IMR-90 (cell line): Measurements from ENCODE around the gene KLHL29. TPM values are rescaled to one million over a fixed set of nuclear protein-coding genes. Genes with fewer than 3 reads are reported as not detected.

Source experiments
- ATAC-seq: fragments of 200-7000 bp; cut with Tn5 transposase; 2 replicates; pipeline ENCODE4 v1.9.1; 2020; ENCODE audit warnings: low read depth, mild to moderate bottlenecking, moderate library complexity
- BruUV-seq: library from RNA; stranded (reverse); fragments of 400-500 nt; replicated peaks from 2 replicates; lab custom pipeline; 2021; lab: Mats Ljungman, UMichigan
- CTCF ChIA-PET: fragments of 300-600 bp; formaldehyde crosslinking; extraction: SDS; loops from one replicate; lab custom pipeline; 2021; ENCODE audit warnings: antibody characterized with exemption; lab: Yijun Ruan, JAX
- POLR2A ChIA-PET: fragments of 300-600 bp; sonication (Branson Sonifier 250); formaldehyde crosslinking; loops from one replicate; lab custom pipeline; 2022; ENCODE audit warnings: antibody characterized with exemption; ENCODE audit not compliant: unreplicated experiment; lab: Charles Lee
- DNase-seq: peaks from one replicate; pipeline ENCODE4 v3.0.0; 2013
- H2AFZ ChIP-seq: replicated peaks from 2 replicates; pipeline ENCODE3; 2013; ENCODE audit warnings: low read length, mild to moderate bottlenecking; ENCODE audit not compliant: poor library complexity
- H2AK5ac ChIP-seq: 2 replicates; pipeline ENCODE4 v1.6.1; 2013; ENCODE audit warnings: low read depth, low read length, inconsistent platforms
- H2AK9ac ChIP-seq: replicated peaks from 2 replicates; pipeline ENCODE3; 2013; ENCODE audit warnings: mild to moderate bottlenecking, low read depth, low read length, moderate library complexity; ENCODE audit not compliant: poor library complexity
- H2BK120ac ChIP-seq: 2 replicates; pipeline ENCODE4 v1.6.1; 2013; ENCODE audit warnings: low read depth, low read length, inconsistent platforms
- H2BK15ac ChIP-seq: 3 replicates; pipeline ENCODE4 v1.6.1; 2013; ENCODE audit warnings: low read depth, low read length, inconsistent platforms
- H2BK20ac ChIP-seq: 2 replicates; pipeline ENCODE4 v1.6.1; 2013; ENCODE audit warnings: low read depth, mild to moderate bottlenecking, inconsistent platforms, low read length, moderate library complexity
- H2BK5ac ChIP-seq: 2 replicates; pipeline ENCODE4 v1.6.1; 2013; ENCODE audit warnings: mild to moderate bottlenecking, low read depth, low read length, inconsistent platforms; ENCODE audit not compliant: poor library complexity, severe bottlenecking
- H3K14ac ChIP-seq: replicated peaks from 2 replicates; pipeline ENCODE4 v1.6.1; 2013; ENCODE audit warnings: low read depth, low read length, inconsistent platforms
- H3K18ac ChIP-seq: 2 replicates; pipeline ENCODE4 v1.6.1; 2013; ENCODE audit warnings: low read depth, low read length, control low read depth
- H3K23ac ChIP-seq: 2 replicates; pipeline ENCODE4 v1.6.1; 2013; ENCODE audit warnings: low read depth, low read length, inconsistent platforms
- H3K27ac ChIP-seq: 2 replicates; pipeline ENCODE4 v1.5.1; 2013; ENCODE audit warnings: mild to moderate bottlenecking, control low read depth, low read length; ENCODE audit not compliant: insufficient read depth
- H3K27me3 ChIP-seq: 2 replicates; pipeline ENCODE4 v1.6.1; 2013; ENCODE audit warnings: low read length; ENCODE audit not compliant: control insufficient read depth, insufficient read depth
- H3K36me3 ChIP-seq: 2 replicates; pipeline ENCODE4 v1.6.1; 2013; ENCODE audit warnings: low read length, mixed read lengths; ENCODE audit not compliant: control insufficient read depth, insufficient read depth
- H3K4ac ChIP-seq: 2 replicates; pipeline ENCODE4 v1.6.1; 2013; ENCODE audit warnings: low read depth, low read length, inconsistent platforms
- H3K4me1 ChIP-seq: 2 replicates; pipeline ENCODE4 v1.6.1; 2013; ENCODE audit warnings: low read length, mixed read lengths; ENCODE audit not compliant: control insufficient read depth, insufficient read depth
- H3K4me2 ChIP-seq: 2 replicates; pipeline ENCODE4 v1.6.1; 2013; ENCODE audit warnings: low read depth, mild to moderate bottlenecking, control low read depth, low read length, moderate library complexity
- H3K4me3 ChIP-seq: 2 replicates; pipeline ENCODE4 v1.5.1; 2013; ENCODE audit warnings: low read depth, mild to moderate bottlenecking, control low read depth, low read length, moderate library complexity; ENCODE audit not compliant: insufficient read depth
- H3K56ac ChIP-seq: 2 replicates; pipeline ENCODE4 v1.6.1; 2013; ENCODE audit warnings: low read length, inconsistent platforms; ENCODE audit not compliant: insufficient read depth; ENCODE audit errors: extremely low read depth
- H3K79me1 ChIP-seq, 2 experiments: 2 replicates each; pipeline ENCODE4 v1.6.1; 2013; ENCODE audit warnings: low read length in 2 of 2, inconsistent platforms in 1 of 2, low read depth in 1 of 2
- H3K9ac ChIP-seq: 2 replicates; pipeline ENCODE4 v1.6.1; 2013; ENCODE audit warnings: low read depth, low read length, control low read depth
- H3K9me1 ChIP-seq: 2 replicates; pipeline ENCODE4 v1.6.1; 2013; ENCODE audit warnings: low read length, inconsistent platforms; ENCODE audit not compliant: insufficient read depth
- H3K9me3 ChIP-seq: 2 replicates; pipeline ENCODE4 v1.6.1; 2013; ENCODE audit warnings: low read length; ENCODE audit not compliant: control insufficient read depth, insufficient read depth
- H4K20me1 ChIP-seq: 2 replicates; pipeline ENCODE4 v1.6.1; 2013; ENCODE audit warnings: low read length, inconsistent platforms; ENCODE audit not compliant: insufficient read depth
- H4K5ac ChIP-seq: 2 replicates; pipeline ENCODE4 v1.6.1; 2013; ENCODE audit warnings: mild to moderate bottlenecking, low read depth, low read length, control low read depth
- H4K8ac ChIP-seq, 2 experiments: 2 replicates each; pipeline ENCODE4 v1.6.1; 2013; ENCODE audit warnings: low read depth in 2 of 2, low read length in 2 of 2, control low read depth in 1 of 2, inconsistent platforms in 1 of 2
- H4K91ac ChIP-seq: 2 replicates; pipeline ENCODE4 v1.6.1; 2013; ENCODE audit warnings: low read depth, low read length, inconsistent platforms; ENCODE audit not compliant: insufficient read depth
- BHLHE40 ChIP-seq: fragments of 150-350 bp; IDR thresholded peaks from 2 replicates; pipeline ENCODE4 v1.6.1; 2016; ENCODE audit warnings: mild to moderate bottlenecking, low read depth, low read length
- MAZ ChIP-seq: IDR thresholded peaks from 2 replicates; pipeline ENCODE4 v1.6.1; 2012; ENCODE audit warnings: low read depth, mild to moderate bottlenecking, low read length, improper control_type of control experiment, moderate library complexity, borderline replicate concordance
- MXI1 ChIP-seq: IDR thresholded peaks from 2 replicates; pipeline ENCODE4 v1.6.1; 2012; ENCODE audit warnings: low read depth, mild to moderate bottlenecking, low read length, moderate library complexity, borderline replicate concordance
- RCOR1 ChIP-seq: IDR thresholded peaks from 2 replicates; pipeline ENCODE4 v1.6.1; 2012; ENCODE audit warnings: mild to moderate bottlenecking, low read length, improper control_type of control experiment; ENCODE audit not compliant: insufficient replicate concordance
- WGBS, 2 experiments: methylation state at CpG; one replicate each; pipeline versions ENCODE4 v1.1.5 to v1.1.7; 2013; ENCODE audit warnings: missing lambda C conversion rate in 2 of 2; ENCODE audit not compliant: insufficient read length in 1 of 2; ENCODE audit errors: extremely low coverage in 2 of 2; 5-methylcytosine and 5-hydroxymethylcytosine counted together
- dilution Hi-C: fragments of 300-500 bp; cut with HindIII; formaldehyde crosslinking; loops from one replicate; pipeline ENCODE4 v1.14.3; 2018; ENCODE audit warnings: low sequenced_read_pairs; ENCODE audit not compliant: unreplicated experiment
- in situ Hi-C: fragments of 300-500 bp; cut with MboI; formaldehyde crosslinking; loops from 3 replicates; pipeline ENCODE4 v1.14.3; 2019; ENCODE audit warnings: low sequenced_read_pairs, inconsistent platforms, mixed read lengths
- intact Hi-C: fragments of 100-400 bp; cut with micrococcal nuclease; formaldehyde crosslinking; loops from 2 replicates; pipeline ENCODE4 v1.10.0; 2022
- polyA plus RNA-seq, 3 experiments: library from polyadenylated mRNA; depleted of rRNA; stranded (reverse); fragments of >200 nt; gene quantifications; 2 replicates each; pipeline ENCODE4 v1.2.3, GENCODE V29; 2012; ENCODE audit warnings: low replicate concordance in 1 of 3
- total RNA-seq: library from RNA; depleted of rRNA; stranded (reverse); fragments of >200 nt; gene quantifications from 2 replicates; pipeline ENCODE4 v1.2.3, GENCODE V29; 2012

KLHL29 gene
- total and polyA plus RNA-seq, 2 of the 4 experiments (the other 2 are of a cell fraction), result 2.0 to 8.0 TPM

GRCh38 chr2:23489471-23490322 lies 104.7 kb downstream of the KLHL29 start:
- no peak overlapping the region for H3K18ac ChIP-seq
- no peak overlapping the region for H2BK120ac ChIP-seq
- H2AK9ac ChIP-seq, result no peak overlapping the region
- H2BK15ac ChIP-seq, result no peak overlapping the region
- no peak overlapping the region for H4K91ac ChIP-seq
- in situ Hi-C loops, result no loop called here
- ChIA-PET POLR2A (interaction anchor here (1.1 kb wide), 1 partner anchor 32 kb away, joined by 3 read pairs; no protein-coding TSS in a partner anchor), CTCF (interaction anchor here (0.5 kb wide), 1 partner anchor 33 kb away, joined by 4 read pairs; no protein-coding TSS in a partner anchor)
- no peaks in the 10 kb centered on the region for H3K9me3 ChIP-seq
- H3K14ac ChIP-seq, result no peak overlapping the region
- TF ChIP-seq MAZ, result no peak
- no peak for TF ChIP-seq RCOR1
- TF ChIP-seq MXI1, result no peak
- TF ChIP-seq BHLHE40, result no peak
- no peak overlapping the region for H3K4me3 ChIP-seq
- H3K27me3 ChIP-seq, result no peaks in the 10 kb centered on the region
- H4K5ac ChIP-seq, result no peak overlapping the region
- BruUV-seq, result no TSS peak
- DNase-seq (no peak), ATAC-seq (no peak)
- no CpG with 5 or more reads among the region's 19 CpGs for WGBS, 2 experiments
- H4K20me1 ChIP-seq, result peaks cover 26% of the 10 kb centered on the region
- no peak overlapping the region for H3K4ac ChIP-seq
- no peak overlapping the region for H3K23ac ChIP-seq
- H2BK20ac ChIP-seq, result no peak overlapping the region
- H3K4me1 ChIP-seq, result peaks cover 3% of the 10 kb centered on the region; the same call in 1 of the 2 replicates
- peaks cover 3% of the 10 kb centered on the region; the same call in 1 of the 2 replicates for H3K36me3 ChIP-seq
- intact Hi-C loops, result loop anchor here (10.0 kb wide), 1 partner anchor 265 kb away; no protein-coding TSS in a partner anchor
- no peak overlapping the region for H4K8ac ChIP-seq
- no peaks in the 10 kb centered on the region for H3K9me1 ChIP-seq
- H3K56ac ChIP-seq, result no peak overlapping the region
- dilution Hi-C loops, result no loop called here
- no peak overlapping the region for H2AFZ ChIP-seq
- H2AK5ac ChIP-seq, result no peak overlapping the region
- H3K4me2 ChIP-seq, result no peak overlapping the region
- H2BK5ac ChIP-seq, result no peak overlapping the region
- H3K9ac ChIP-seq, result no peak overlapping the region
- H3K79me1 ChIP-seq, result peaks cover 3% of the 10 kb centered on the region in 2 experiments; a peak in 1 of 4 replicates
- H3K27ac ChIP-seq, result no peak overlapping the region
